HG02678 (cell line): ENCODE results near the gene ZNF654.

ENCODE experiments used
- ATAC-seq: cut with Tn5 transposase; IDR thresholded peaks from one replicate; pipeline ENCODE4 v1.9.1; 2021; ENCODE audit warnings: mild to moderate bottlenecking, moderate library complexity; ENCODE audit not compliant: unreplicated experiment

The ZNF654 gene

GRCh38 chr3:88191872-88192409 lies 132.9 kb downstream of the ZNF654 start:
- no peak for ATAC-seq

- ATAC-seq, result no peak
Observed at GRCh38 chr3:88192631-88193030, 133.6 kb downstream of the ZNF654 start.
